Activated T-helper 2 cell treated with anti-CD3 and anti-CD28 coated beads, Interferon-gamma antibody, Interleukin-2, Interleukin-4, amounts not matched to agents 10 μg/mL and 5 μg/mL and 100 μg/mL, durations not matched to agents 14 hours and 24 hours and 36 hours (primary cell): ENCODE measurements around the gene SIGLEC15. TPM values are rescaled to one million over a fixed set of nuclear protein-coding genes. Genes with fewer than 3 reads are reported as not detected.

Source experiments
- DNase-seq: peaks from one replicate; pipeline ENCODE4 v3.0.0; 2021; ENCODE audit warnings: low spot score
- H3K27ac Mint-ChIP-seq: one replicate; pipeline ENCODE4 v1.8.0; 2021; ENCODE audit warnings: mixed read lengths
- H3K27me3 Mint-ChIP-seq: one replicate; pipeline ENCODE4 v1.8.0; 2021; ENCODE audit warnings: low read depth, mixed read lengths
- H3K36me3 Mint-ChIP-seq: one replicate; pipeline ENCODE4 v1.8.0; 2021; ENCODE audit warnings: low read depth, mixed read lengths
- H3K4me1 Mint-ChIP-seq: one replicate; pipeline ENCODE4 v1.8.0; 2021; ENCODE audit warnings: low read depth, mixed read lengths
- H3K4me3 Mint-ChIP-seq: one replicate; pipeline ENCODE4 v1.8.0; 2021; ENCODE audit warnings: low read depth, mild to moderate bottlenecking, moderate library complexity, mixed read lengths
- H3K9me3 Mint-ChIP-seq: one replicate; pipeline ENCODE4 v1.8.0; 2021; ENCODE audit warnings: mixed read lengths
- intact Hi-C: fragments of 100-400 bp; cut with micrococcal nuclease; formaldehyde crosslinking; loops from one replicate; pipeline ENCODE4 v1.15.1; 2023
- total RNA-seq: library from RNA; stranded (reverse); gene quantifications from 2 replicates; pipeline ENCODE4 v1.2.3, GENCODE V29; 2022

SIGLEC15 gene, protein sequence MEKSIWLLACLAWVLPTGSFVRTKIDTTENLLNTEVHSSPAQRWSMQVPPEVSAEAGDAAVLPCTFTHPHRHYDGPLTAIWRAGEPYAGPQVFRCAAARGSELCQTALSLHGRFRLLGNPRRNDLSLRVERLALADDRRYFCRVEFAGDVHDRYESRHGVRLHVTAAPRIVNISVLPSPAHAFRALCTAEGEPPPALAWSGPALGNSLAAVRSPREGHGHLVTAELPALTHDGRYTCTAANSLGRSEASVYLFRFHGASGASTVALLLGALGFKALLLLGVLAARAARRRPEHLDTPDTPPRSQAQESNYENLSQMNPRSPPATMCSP
- total RNA-seq = not detected in 2 replicates

DNA sequence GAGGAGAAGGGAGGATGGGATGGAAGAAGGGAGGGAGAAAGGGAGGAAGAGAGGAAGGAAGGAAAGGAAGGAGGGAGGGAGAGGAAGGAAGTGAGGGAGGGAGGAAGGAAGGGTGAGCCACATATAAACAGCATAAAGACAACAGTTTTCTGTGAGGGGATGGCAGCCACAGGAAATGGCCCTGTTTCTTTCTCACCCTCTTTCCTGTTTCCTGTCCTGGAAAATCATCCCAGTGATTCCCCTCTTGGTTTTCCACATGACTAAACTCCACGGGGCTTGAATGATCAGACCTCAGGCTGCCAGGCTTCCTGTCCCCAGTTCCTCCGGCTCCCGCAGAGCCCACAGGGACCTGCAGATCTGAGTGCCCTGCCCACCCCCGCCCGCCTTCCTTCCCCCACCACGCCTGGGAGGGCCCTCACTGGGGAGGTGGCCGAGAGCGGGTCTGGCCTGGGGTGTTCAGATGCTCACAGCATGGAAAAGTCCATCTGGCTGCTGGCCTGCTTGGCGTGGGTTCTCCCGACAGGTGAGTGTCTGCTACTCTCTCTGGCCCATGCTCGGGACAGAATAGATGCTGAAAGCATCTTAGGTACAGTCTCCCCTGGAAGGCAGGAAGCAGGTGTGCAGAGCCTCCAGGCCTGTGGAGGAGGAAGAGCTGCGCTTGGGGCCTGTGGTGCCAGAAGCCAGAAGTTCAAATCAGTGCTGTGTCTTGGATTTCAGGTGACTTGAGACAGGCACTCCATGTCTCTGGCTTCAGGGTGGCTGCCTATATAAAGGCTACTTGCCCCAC, at the start of gene SIGLEC15:
Gene SIGLEC15, plus strand, starts transcription at position 418 of the 787 bp plus-strand sequence. Its CDS starts 54 bp downstream, at position 472.
- no peaks in the 10 kb centered on the region for H3K36me3 Mint-ChIP-seq
- intact Hi-C loops = no loop called here
- H3K27me3 Mint-ChIP-seq = peaks cover 36% of the 10 kb centered on the region
- no peaks in the 10 kb centered on the region for H3K9me3 Mint-ChIP-seq
- H3K4me3 Mint-ChIP-seq = no peak within 1 kb of the TSS
- no peak for DNase-seq
- H3K27ac Mint-ChIP-seq = no peak within 1 kb of the TSS
- H3K4me1 Mint-ChIP-seq = peaks cover 10% of the 10 kb centered on the region

- Mint-ChIP-seq H3K27ac (no peak overlapping the region), H3K27me3 (peaks cover 60% of the 10 kb centered on the region), H3K36me3 (no peaks in the 10 kb centered on the region), H3K9me3 (no peaks in the 10 kb centered on the region), H3K4me3 (peak overlapping the region; percentile 65), H3K4me1 (peaks cover 19% of the 10 kb centered on the region)
- no peak for DNase-seq
- intact Hi-C loops = loop anchor here (5.0 kb wide), 1 partner anchor 62 kb away; no protein-coding TSS in a partner anchor
Observed at GRCh38 chr18:45775743-45776142, 49.7 kb upstream of the SIGLEC15 start.

- Mint-ChIP-seq H3K27ac (no peak overlapping the region), H3K4me3 (no peak overlapping the region), H3K36me3 (no peaks in the 10 kb centered on the region), H3K27me3 (peaks cover 55% of the 10 kb centered on the region), H3K4me1 (peaks cover 11% of the 10 kb centered on the region), H3K9me3 (no peaks in the 10 kb centered on the region)
- DNase-seq = no peak
- intact Hi-C loops = loop anchor here (5.0 kb wide), 1 partner anchor 60 kb away; no protein-coding TSS in a partner anchor
Observed at GRCh38 chr18:45777393-45777792, 48.1 kb upstream of the SIGLEC15 start.

- intact Hi-C loops = no loop called here
- no peaks in the 10 kb centered on the region for H3K4me1 Mint-ChIP-seq
- H3K9me3 Mint-ChIP-seq = no peaks in the 10 kb centered on the region
- H3K36me3 Mint-ChIP-seq = no peaks in the 10 kb centered on the region
- no peak overlapping the region for H3K27ac Mint-ChIP-seq
- no peak overlapping the region for H3K4me3 Mint-ChIP-seq
- no peak for DNase-seq
- peaks cover 36% of the 10 kb centered on the region for H3K27me3 Mint-ChIP-seq
Observed at GRCh38 chr18:45780568-45780967, 44.9 kb upstream of the SIGLEC15 start.

GRCh38 chr18:45782662-45783061, 42.8 kb upstream of the SIGLEC15 start:
- Mint-ChIP-seq H3K36me3 (no peaks in the 10 kb centered on the region), H3K27ac (no peak overlapping the region), H3K4me1 (no peaks in the 10 kb centered on the region), H3K9me3 (no peaks in the 10 kb centered on the region), H3K27me3 (peaks cover 19% of the 10 kb centered on the region), H3K4me3 (no peak overlapping the region)
- DNase-seq = no peak
- intact Hi-C loops = no loop called here

GRCh38 chr18:45783097-45784075, 42.1 kb upstream of the SIGLEC15 start:
- H3K9me3 Mint-ChIP-seq = no peaks in the 10 kb centered on the region
- no peak overlapping the region for H3K4me3 Mint-ChIP-seq
- intact Hi-C loops = no loop called here
- H3K36me3 Mint-ChIP-seq = no peaks in the 10 kb centered on the region
- no peaks in the 10 kb centered on the region for H3K4me1 Mint-ChIP-seq
- peaks cover 14% of the 10 kb centered on the region for H3K27me3 Mint-ChIP-seq
- H3K27ac Mint-ChIP-seq = no peak overlapping the region
- no peak for DNase-seq

- DNase-seq = no peak
- intact Hi-C loops = no loop called here
- Mint-ChIP-seq H3K27ac (no peak overlapping the region), H3K36me3 (no peaks in the 10 kb centered on the region), H3K4me3 (no peak overlapping the region), H3K4me1 (no peaks in the 10 kb centered on the region), H3K9me3 (no peaks in the 10 kb centered on the region), H3K27me3 (peaks cover 7% of the 10 kb centered on the region)
Observed at GRCh38 chr18:45785134-45785533, 40.3 kb upstream of the SIGLEC15 start.

DNA sequence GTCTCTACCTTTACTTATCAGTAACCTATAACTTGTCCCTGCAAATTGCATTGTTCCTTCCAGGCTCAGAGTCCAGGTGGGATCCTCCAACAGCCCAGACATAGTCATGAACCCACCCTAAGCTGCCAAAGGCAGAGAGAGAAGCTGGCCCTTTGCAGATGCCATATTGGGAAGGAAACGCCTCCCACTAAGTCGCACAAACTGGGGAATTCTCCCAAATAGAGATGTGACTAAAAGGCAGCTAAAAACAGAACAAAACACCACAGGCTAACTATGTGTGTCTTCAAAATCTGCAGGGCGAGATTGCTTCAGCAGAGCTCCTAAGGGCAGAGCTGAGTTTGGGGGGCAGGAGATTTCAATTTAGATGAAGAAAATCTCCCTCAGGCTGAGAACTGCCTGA, 38.5 kb upstream of the SIGLEC15 start:
- no peak overlapping the region for H3K27ac Mint-ChIP-seq
- H3K9me3 Mint-ChIP-seq = no peaks in the 10 kb centered on the region
- no peak for DNase-seq
- no peaks in the 10 kb centered on the region for H3K36me3 Mint-ChIP-seq
- H3K4me1 Mint-ChIP-seq = no peaks in the 10 kb centered on the region
- no peak overlapping the region for H3K4me3 Mint-ChIP-seq
- H3K27me3 Mint-ChIP-seq = peaks cover 3% of the 10 kb centered on the region
- intact Hi-C loops = no loop called here

- no peaks in the 10 kb centered on the region for H3K9me3 Mint-ChIP-seq
- DNase-seq = no peak
- H3K27me3 Mint-ChIP-seq = peaks cover 3% of the 10 kb centered on the region
- intact Hi-C loops = no loop called here
- H3K4me3 Mint-ChIP-seq = no peak overlapping the region
- H3K27ac Mint-ChIP-seq = no peak overlapping the region
- no peaks in the 10 kb centered on the region for H3K4me1 Mint-ChIP-seq
- H3K36me3 Mint-ChIP-seq = no peaks in the 10 kb centered on the region
Observed at GRCh38 chr18:45787346-45787745, 38.1 kb upstream of the SIGLEC15 start.

DNA sequence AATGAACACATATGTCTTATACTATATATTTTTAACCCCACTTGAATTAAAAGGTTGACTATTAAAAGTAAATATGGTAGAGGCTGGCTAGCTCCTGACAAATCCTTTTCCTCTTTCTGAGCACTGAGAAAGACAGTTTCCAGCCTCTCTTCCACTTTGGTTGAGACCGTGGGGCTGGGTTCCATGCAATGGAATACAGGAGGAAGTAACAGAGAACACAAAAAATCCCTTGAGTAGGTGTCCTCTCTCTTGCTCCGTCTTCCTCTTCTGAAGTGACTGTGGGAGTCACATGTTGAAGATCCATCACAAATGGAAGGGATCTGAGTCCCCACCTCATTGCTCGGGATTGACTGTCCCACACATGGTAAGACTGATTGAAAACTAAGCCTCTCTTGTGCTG, 36.6 kb upstream of the SIGLEC15 start:
- intact Hi-C loops = no loop called here
- no peak overlapping the region for H3K4me3 Mint-ChIP-seq

DNA sequence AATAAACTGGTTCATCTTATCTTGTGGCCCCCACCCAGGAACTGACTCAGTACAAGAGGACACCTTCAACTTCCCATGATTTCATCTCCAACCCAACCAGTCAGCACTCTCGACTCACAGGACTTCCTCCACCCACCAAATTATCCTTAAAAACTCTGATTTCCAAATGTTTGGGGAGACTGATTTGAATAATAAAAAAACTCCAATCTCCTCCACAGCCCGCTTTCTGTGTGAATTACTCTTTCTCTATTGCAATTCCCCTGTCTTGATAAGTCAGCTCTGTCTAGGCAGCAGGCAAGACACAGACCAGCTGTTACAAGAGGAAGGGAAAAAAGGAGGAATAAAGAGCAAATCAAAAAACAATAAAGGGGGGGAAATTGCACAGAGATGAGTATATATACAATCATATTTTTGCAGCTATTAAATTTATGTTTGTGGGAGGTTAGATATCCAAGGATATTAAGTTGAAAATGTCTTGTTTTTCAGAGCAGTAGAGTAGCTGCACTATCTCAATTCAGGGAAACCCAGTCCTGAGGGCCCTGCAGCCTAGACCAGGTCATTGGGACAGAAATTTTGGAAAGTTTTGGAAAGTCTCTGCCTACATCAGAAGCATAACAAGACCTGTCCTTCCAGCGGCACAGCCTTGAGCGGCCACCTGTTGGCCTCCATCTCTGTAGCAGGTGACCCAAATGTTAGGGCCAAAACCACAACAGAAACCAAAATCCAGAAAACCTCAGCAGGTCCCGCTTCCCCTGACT, 32.8 kb upstream of the SIGLEC15 start:
- H3K9me3 Mint-ChIP-seq = no peaks in the 10 kb centered on the region
- DNase-seq = no peak
- H3K36me3 Mint-ChIP-seq = no peaks in the 10 kb centered on the region
- H3K4me3 Mint-ChIP-seq = no peak overlapping the region
- no peak overlapping the region for H3K27ac Mint-ChIP-seq
- peaks cover under 1% of the 10 kb centered on the region for H3K27me3 Mint-ChIP-seq
- intact Hi-C loops = no loop called here
- H3K4me1 Mint-ChIP-seq = no peaks in the 10 kb centered on the region

More for the DNA sequence above, 36.6 kb upstream of the SIGLEC15 start:
- Mint-ChIP-seq H3K27ac (no peak overlapping the region), H3K36me3 (no peaks in the 10 kb centered on the region), H3K27me3 (no peaks in the 10 kb centered on the region), H3K9me3 (no peaks in the 10 kb centered on the region), H3K4me1 (no peaks in the 10 kb centered on the region)
- DNase-seq = no peak
